IMR-90 (cell line): ENCODE data around the gene SSTR1. TPM values are rescaled to one million over a fixed set of nuclear protein-coding genes. Genes with fewer than 3 reads are reported as not detected.

Experiments
- ATAC-seq: fragments of 200-7000 bp; cut with Tn5 transposase; 2 replicates; pipeline ENCODE4 v1.9.1; 2020; ENCODE audit warnings: low read depth, mild to moderate bottlenecking, moderate library complexity
- BruUV-seq: library from RNA; stranded (reverse); fragments of 400-500 nt; replicated peaks from 2 replicates; lab custom pipeline; 2021; lab: Mats Ljungman, UMichigan
- CTCF ChIA-PET: fragments of 300-600 bp; formaldehyde crosslinking; extraction: SDS; loops from one replicate; lab custom pipeline; 2021; ENCODE audit warnings: antibody characterized with exemption; lab: Yijun Ruan, JAX
- POLR2A ChIA-PET: fragments of 300-600 bp; sonication (Branson Sonifier 250); formaldehyde crosslinking; loops from one replicate; lab custom pipeline; 2022; ENCODE audit warnings: antibody characterized with exemption; ENCODE audit not compliant: unreplicated experiment; lab: Charles Lee
- DNase-seq: peaks from one replicate; pipeline ENCODE4 v3.0.0; 2013
- H2AFZ ChIP-seq: replicated peaks from 2 replicates; pipeline ENCODE3; 2013; ENCODE audit warnings: low read length, mild to moderate bottlenecking; ENCODE audit not compliant: poor library complexity
- H2AK5ac ChIP-seq: 2 replicates; pipeline ENCODE4 v1.6.1; 2013; ENCODE audit warnings: low read depth, low read length, inconsistent platforms
- H2AK9ac ChIP-seq: replicated peaks from 2 replicates; pipeline ENCODE3; 2013; ENCODE audit warnings: mild to moderate bottlenecking, low read depth, low read length, moderate library complexity; ENCODE audit not compliant: poor library complexity
- H2BK120ac ChIP-seq: 2 replicates; pipeline ENCODE4 v1.6.1; 2013; ENCODE audit warnings: low read depth, low read length, inconsistent platforms
- H2BK15ac ChIP-seq: 3 replicates; pipeline ENCODE4 v1.6.1; 2013; ENCODE audit warnings: low read depth, low read length, inconsistent platforms
- H2BK20ac ChIP-seq: 2 replicates; pipeline ENCODE4 v1.6.1; 2013; ENCODE audit warnings: low read depth, mild to moderate bottlenecking, inconsistent platforms, low read length, moderate library complexity
- H2BK5ac ChIP-seq: 2 replicates; pipeline ENCODE4 v1.6.1; 2013; ENCODE audit warnings: mild to moderate bottlenecking, low read depth, low read length, inconsistent platforms; ENCODE audit not compliant: poor library complexity, severe bottlenecking
- H3K14ac ChIP-seq: replicated peaks from 2 replicates; pipeline ENCODE4 v1.6.1; 2013; ENCODE audit warnings: low read depth, low read length, inconsistent platforms
- H3K18ac ChIP-seq: 2 replicates; pipeline ENCODE4 v1.6.1; 2013; ENCODE audit warnings: low read depth, low read length, control low read depth
- H3K23ac ChIP-seq: 2 replicates; pipeline ENCODE4 v1.6.1; 2013; ENCODE audit warnings: low read depth, low read length, inconsistent platforms
- H3K27ac ChIP-seq: 2 replicates; pipeline ENCODE4 v1.5.1; 2013; ENCODE audit warnings: mild to moderate bottlenecking, control low read depth, low read length; ENCODE audit not compliant: insufficient read depth
- H3K27me3 ChIP-seq: 2 replicates; pipeline ENCODE4 v1.6.1; 2013; ENCODE audit warnings: low read length; ENCODE audit not compliant: control insufficient read depth, insufficient read depth
- H3K36me3 ChIP-seq: 2 replicates; pipeline ENCODE4 v1.6.1; 2013; ENCODE audit warnings: low read length, mixed read lengths; ENCODE audit not compliant: control insufficient read depth, insufficient read depth
- H3K4ac ChIP-seq: 2 replicates; pipeline ENCODE4 v1.6.1; 2013; ENCODE audit warnings: low read depth, low read length, inconsistent platforms
- H3K4me1 ChIP-seq: 2 replicates; pipeline ENCODE4 v1.6.1; 2013; ENCODE audit warnings: low read length, mixed read lengths; ENCODE audit not compliant: control insufficient read depth, insufficient read depth
- H3K4me2 ChIP-seq: 2 replicates; pipeline ENCODE4 v1.6.1; 2013; ENCODE audit warnings: low read depth, mild to moderate bottlenecking, control low read depth, low read length, moderate library complexity
- H3K4me3 ChIP-seq: 2 replicates; pipeline ENCODE4 v1.5.1; 2013; ENCODE audit warnings: low read depth, mild to moderate bottlenecking, control low read depth, low read length, moderate library complexity; ENCODE audit not compliant: insufficient read depth
- H3K56ac ChIP-seq: 2 replicates; pipeline ENCODE4 v1.6.1; 2013; ENCODE audit warnings: low read length, inconsistent platforms; ENCODE audit not compliant: insufficient read depth; ENCODE audit errors: extremely low read depth
- H3K79me1 ChIP-seq, 2 experiments: 2 replicates each; pipeline ENCODE4 v1.6.1; 2013; ENCODE audit warnings: low read length in 2 of 2, inconsistent platforms in 1 of 2, low read depth in 1 of 2
- H3K9ac ChIP-seq: 2 replicates; pipeline ENCODE4 v1.6.1; 2013; ENCODE audit warnings: low read depth, low read length, control low read depth
- H3K9me1 ChIP-seq: 2 replicates; pipeline ENCODE4 v1.6.1; 2013; ENCODE audit warnings: low read length, inconsistent platforms; ENCODE audit not compliant: insufficient read depth
- H3K9me3 ChIP-seq: 2 replicates; pipeline ENCODE4 v1.6.1; 2013; ENCODE audit warnings: low read length; ENCODE audit not compliant: control insufficient read depth, insufficient read depth
- H4K20me1 ChIP-seq: 2 replicates; pipeline ENCODE4 v1.6.1; 2013; ENCODE audit warnings: low read length, inconsistent platforms; ENCODE audit not compliant: insufficient read depth
- H4K5ac ChIP-seq: 2 replicates; pipeline ENCODE4 v1.6.1; 2013; ENCODE audit warnings: mild to moderate bottlenecking, low read depth, low read length, control low read depth
- H4K8ac ChIP-seq, 2 experiments: 2 replicates each; pipeline ENCODE4 v1.6.1; 2013; ENCODE audit warnings: low read depth in 2 of 2, low read length in 2 of 2, control low read depth in 1 of 2, inconsistent platforms in 1 of 2
- H4K91ac ChIP-seq: 2 replicates; pipeline ENCODE4 v1.6.1; 2013; ENCODE audit warnings: low read depth, low read length, inconsistent platforms; ENCODE audit not compliant: insufficient read depth
- CHD1 ChIP-seq: IDR thresholded peaks from 2 replicates; pipeline ENCODE4 v1.6.1; 2012; ENCODE audit warnings: low read depth, low read length, improper control_type of control experiment
- POLR2A ChIP-seq: IDR thresholded peaks from 2 replicates; pipeline ENCODE4 v1.6.1; 2012; ENCODE audit warnings: mild to moderate bottlenecking, low read depth, low read length
- RFX5 ChIP-seq: IDR thresholded peaks from 2 replicates; pipeline ENCODE4 v1.8.0; 2012; ENCODE audit warnings: low read depth, mild to moderate bottlenecking, low read length, moderate library complexity
- WGBS, 2 experiments: methylation state at CpG; one replicate each; pipeline versions ENCODE4 v1.1.5 to v1.1.7; 2013; ENCODE audit warnings: missing lambda C conversion rate in 2 of 2; ENCODE audit not compliant: insufficient read length in 1 of 2; ENCODE audit errors: extremely low coverage in 2 of 2; 5-methylcytosine and 5-hydroxymethylcytosine counted together
- dilution Hi-C: fragments of 300-500 bp; cut with HindIII; formaldehyde crosslinking; loops from one replicate; pipeline ENCODE4 v1.14.3; 2018; ENCODE audit warnings: low sequenced_read_pairs; ENCODE audit not compliant: unreplicated experiment
- in situ Hi-C: fragments of 300-500 bp; cut with MboI; formaldehyde crosslinking; loops from 3 replicates; pipeline ENCODE4 v1.14.3; 2019; ENCODE audit warnings: low sequenced_read_pairs, inconsistent platforms, mixed read lengths
- intact Hi-C: fragments of 100-400 bp; cut with micrococcal nuclease; formaldehyde crosslinking; loops from 2 replicates; pipeline ENCODE4 v1.10.0; 2022
- polyA plus RNA-seq, 3 experiments: library from polyadenylated mRNA; depleted of rRNA; stranded (reverse); fragments of >200 nt; gene quantifications; 2 replicates each; pipeline ENCODE4 v1.2.3, GENCODE V29; 2012; ENCODE audit warnings: low replicate concordance in 1 of 3
- total RNA-seq: library from RNA; depleted of rRNA; stranded (reverse); fragments of >200 nt; gene quantifications from 2 replicates; pipeline ENCODE4 v1.2.3, GENCODE V29; 2012

Gene SSTR1
- total and polyA plus RNA-seq, 2 of the 4 experiments (the other 2 are of a cell fraction), result 1.1 to 5.5 TPM

GRCh38 chr14:38213001-38213400 is 5.3 kb downstream of the SSTR1 start:
- POLR2A ChIA-PET, result no interaction called here

More at GRCh38 chr14:38213001-38213400, 5.3 kb downstream of the SSTR1 start:
- no peak overlapping the region for H3K56ac ChIP-seq
- no peak overlapping the region for H2BK20ac ChIP-seq
- CTCF ChIA-PET, result no interaction called here
- no peaks in the 10 kb centered on the region for H4K20me1 ChIP-seq
- no peak overlapping the region for H3K4me2 ChIP-seq
- no peak overlapping the region for H4K8ac ChIP-seq
- H3K18ac ChIP-seq, result no peak overlapping the region
- no peak overlapping the region for H3K27ac ChIP-seq
- H3K36me3 ChIP-seq, result no peaks in the 10 kb centered on the region
- H2AFZ ChIP-seq, result no peak overlapping the region
- H3K27me3 ChIP-seq, result no peaks in the 10 kb centered on the region
- no peak for TF ChIP-seq POLR2A
- no peak for TF ChIP-seq CHD1
- TF ChIP-seq RFX5, result no peak
- H3K4me1 ChIP-seq, result peaks cover 7% of the 10 kb centered on the region; the same call in 1 of the 2 replicates
- H2AK9ac ChIP-seq, result no peak overlapping the region
- H2BK120ac ChIP-seq, result no peak overlapping the region
- H3K9me1 ChIP-seq, result peaks cover 9% of the 10 kb centered on the region; the same call in 1 of the 2 replicates
- no TSS peak for BruUV-seq
- H2AK5ac ChIP-seq, result no peak overlapping the region
- peaks cover 0 to 20% of the 10 kb centered on the region in 2 experiments; a peak in 2 of 4 replicates for H3K79me1 ChIP-seq
- H2BK15ac ChIP-seq, result no peak overlapping the region
- no peak overlapping the region for H3K4me3 ChIP-seq
- dilution Hi-C loops (no loop called here), in situ Hi-C loops (no loop called here), intact Hi-C loops (loop anchor here (5.0 kb wide), 1 partner anchor 654 kb away; no protein-coding TSS in a partner anchor)
- no peak for ATAC-seq
- no peak overlapping the region for H4K5ac ChIP-seq
- H2BK5ac ChIP-seq, result no peak overlapping the region
- H3K23ac ChIP-seq, result no peak overlapping the region
- no CpG with 5 or more reads among the region's 2 CpGs for WGBS, 2 experiments
- no peak overlapping the region for H3K14ac ChIP-seq
- no peak overlapping the region for H3K4ac ChIP-seq
- H4K91ac ChIP-seq, result no peak overlapping the region
- DNase-seq, result no peak
- no peaks in the 10 kb centered on the region for H3K9me3 ChIP-seq
- H3K9ac ChIP-seq, result no peak overlapping the region
